Measurements from ENCODE around the gene RPP38. TPM values are rescaled to one million over a fixed set of nuclear protein-coding genes. Genes with fewer than 3 reads are reported as not detected.

The RPP38 gene
- polyA plus RNA-seq, 1 of the 3 experiments (the other 2 are of a cell fraction): 18.5 TPM

- peak within 1 kb of the TSS; percentile 69 to 79 for H3K4me3 ChIP-seq (ENCODE audit: low read depth in 2 of 2, low read length in 1 of 2)
- POLR2A ChIA-PET: no interaction called here
- no peaks in the 10 kb centered on the region for H3K79me2 ChIP-seq (ENCODE audit: insufficient read depth)
- H3K36me3 ChIP-seq (replicated peaks in 1 of 2; ENCODE audit: control insufficient read depth in 1 of 2, insufficient read depth in 2 of 2, low read length in 1 of 2): no peaks in the 10 kb centered on the region
- 3% methylated on average over 36 of the region's 63 CpGs for WGBS (ENCODE audit: low lambda C conversion rate)
- peak within 1 kb of the TSS; percentile 30; the same call in 1 of the 2 replicates for H3K9ac ChIP-seq
- H2AFZ ChIP-seq (ENCODE audit: low read depth): peak within 1 kb of the TSS; percentile 76
- H4K20me1 ChIP-seq (ENCODE audit: insufficient read depth): no peaks in the 10 kb centered on the region
- no peaks in the 10 kb centered on the region; a peak in 2 of 4 replicates for H3K4me1 ChIP-seq (ENCODE audit: control insufficient read depth in 1 of 2, insufficient read depth in 2 of 2, low read depth in 1 of 2, low read length in 1 of 2)
- no peaks in the 10 kb centered on the region for H3F3A ChIP-seq (replicated peaks; ENCODE audit: insufficient read depth)
- CTCF ChIA-PET: no interaction called here
- H3K27me3 ChIP-seq (ENCODE audit: insufficient read depth): no peaks in the 10 kb centered on the region
- no peak for TF ChIP-seq CHD2 (IDR thresholded peaks at IDR 0.05; ENCODE audit: low read length, partially characterized antibody)
- TF ChIP-seq TEAD4 (IDR thresholded peaks at IDR 0.05; ENCODE audit: borderline replicate concordance, insufficient read depth): no peak
- TF ChIP-seq MXI1 (IDR thresholded peaks at IDR 0.05; ENCODE audit: low read depth, low read length): peak; percentile 92
- 0 out of 2 replicates have a peak, but pooled peaks have one; percentile 31 for TF ChIP-seq POLR2AphosphoS5 (IDR thresholded peaks at IDR 0.05; ENCODE audit: low read depth, low read length)
- TF ChIP-seq, protein P1, sequence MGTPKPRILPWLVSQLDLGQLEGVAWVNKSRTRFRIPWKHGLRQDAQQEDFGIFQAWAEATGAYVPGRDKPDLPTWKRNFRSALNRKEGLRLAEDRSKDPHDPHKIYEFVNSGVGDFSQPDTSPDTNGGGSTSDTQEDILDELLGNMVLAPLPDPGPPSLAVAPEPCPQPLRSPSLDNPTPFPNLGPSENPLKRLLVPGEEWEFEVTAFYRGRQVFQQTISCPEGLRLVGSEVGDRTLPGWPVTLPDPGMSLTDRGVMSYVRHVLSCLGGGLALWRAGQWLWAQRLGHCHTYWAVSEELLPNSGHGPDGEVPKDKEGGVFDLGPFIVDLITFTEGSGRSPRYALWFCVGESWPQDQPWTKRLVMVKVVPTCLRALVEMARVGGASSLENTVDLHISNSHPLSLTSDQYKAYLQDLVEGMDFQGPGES (IDR thresholded peaks at IDR 0.05; ENCODE audit: low read depth, low read length): no peak
- no peak for TF ChIP-seq ELF1 (IDR thresholded peaks at IDR 0.05)
- peak; percentile 24 for TF ChIP-seq CTCF (IDR thresholded peaks at IDR 0.05)
- peak; percentile 79 for TF ChIP-seq RFX5 (IDR thresholded peaks at IDR 0.05; ENCODE audit: low read length)
- TF ChIP-seq, protein P2, sequence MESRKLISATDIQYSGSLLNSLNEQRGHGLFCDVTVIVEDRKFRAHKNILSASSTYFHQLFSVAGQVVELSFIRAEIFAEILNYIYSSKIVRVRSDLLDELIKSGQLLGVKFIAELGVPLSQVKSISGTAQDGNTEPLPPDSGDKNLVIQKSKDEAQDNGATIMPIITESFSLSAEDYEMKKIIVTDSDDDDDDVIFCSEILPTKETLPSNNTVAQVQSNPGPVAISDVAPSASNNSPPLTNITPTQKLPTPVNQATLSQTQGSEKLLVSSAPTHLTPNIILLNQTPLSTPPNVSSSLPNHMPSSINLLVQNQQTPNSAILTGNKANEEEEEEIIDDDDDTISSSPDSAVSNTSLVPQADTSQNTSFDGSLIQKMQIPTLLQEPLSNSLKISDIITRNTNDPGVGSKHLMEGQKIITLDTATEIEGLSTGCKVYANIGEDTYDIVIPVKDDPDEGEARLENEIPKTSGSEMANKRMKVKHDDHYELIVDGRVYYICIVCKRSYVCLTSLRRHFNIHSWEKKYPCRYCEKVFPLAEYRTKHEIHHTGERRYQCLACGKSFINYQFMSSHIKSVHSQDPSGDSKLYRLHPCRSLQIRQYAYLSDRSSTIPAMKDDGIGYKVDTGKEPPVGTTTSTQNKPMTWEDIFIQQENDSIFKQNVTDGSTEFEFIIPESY (IDR thresholded peaks at IDR 0.05; ENCODE audit: borderline replicate concordance, low read depth): no peak
- no peak for TF ChIP-seq EZH2phosphoT487 (IDR thresholded peaks at IDR 0.05; ENCODE audit: borderline replicate concordance, low read depth)
- TF ChIP-seq MAX (IDR thresholded peaks at IDR 0.05; ENCODE audit: low read depth): peak; percentile 93
- TF ChIP-seq MEF2A (IDR thresholded peaks at IDR 0.05; ENCODE audit: borderline replicate concordance, low read depth): no peak
- peak; percentile 19; the same call in 1 of the 2 replicates for TF ChIP-seq SIN3A (IDR thresholded peaks at IDR 0.05; ENCODE audit: borderline replicate concordance, low read depth, low read length)
- TF ChIP-seq NFIC (IDR thresholded peaks at IDR 0.05; ENCODE audit: borderline replicate concordance): no peak
- no peaks in the 10 kb centered on the region for H3K9me2 ChIP-seq
- no peaks in the 10 kb centered on the region for H3K9me3 ChIP-seq
- no peak within 1 kb of the TSS for H3K27ac ChIP-seq (ENCODE audit: low read depth in 2 of 2, low read length in 1 of 2)
- peak within 1 kb of the TSS; percentile 97 for H3K4me2 ChIP-seq
- peak; percentile 97 for DNase-seq
These were observed 8.5 kb upstream of the RPP38 start, which contains the start of gene ACBD7 for GRCh38 chr10:15088428-15089261. Gene ACBD7 (minus strand): TSS chr10:15088776. CDS start chr10:15088728, 48 bp downstream.
